ENCODE results near the gene YARS1. TPM values are rescaled to one million over a fixed set of nuclear protein-coding genes. Genes with fewer than 3 reads are reported as not detected.

The YARS1 gene
- total and polyA plus RNA-seq, 2 of the 4 experiments (the other 2 are of a cell fraction): 100 to 166 TPM

DNA sequence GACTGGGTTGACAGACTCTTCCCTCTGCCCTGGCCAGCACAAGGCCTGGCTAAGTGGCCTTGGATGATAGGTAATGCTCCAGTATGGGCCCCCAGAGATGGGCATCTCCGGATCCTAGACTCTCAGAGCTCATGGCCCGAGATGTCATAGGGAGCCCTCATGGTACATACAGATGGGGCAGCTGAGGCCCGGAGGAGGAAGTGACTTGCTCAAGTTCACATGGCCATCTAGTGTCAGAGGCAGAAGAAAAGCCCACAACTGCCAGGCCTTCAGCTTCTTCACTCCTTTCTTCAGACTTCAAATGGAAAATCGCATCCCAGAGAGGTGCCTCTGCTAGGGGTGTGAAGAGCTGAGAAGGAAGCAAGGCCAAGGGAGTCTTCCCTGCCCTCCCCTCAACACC lies 67.8 kb downstream of the YARS1 start:
- ATAC-seq (ENCODE audit: low read depth) (no peak), DNase-seq (no peak)
- no peak overlapping the region for H4K8ac ChIP-seq (ENCODE audit: low read depth in 2 of 2, low read length in 2 of 2)
- 88% methylated on average over 2 of the region's 4 CpGs; no CpG with 5 or more reads in 1 of the 2 experiments for WGBS, 2 experiments (ENCODE audit: extremely low coverage in 2 of 2, insufficient read length in 1 of 2)
- intact Hi-C loops (cut with micrococcal nuclease) (no loop called here), in situ Hi-C loops (cut with MboI; ENCODE audit: low sequenced_read_pairs) (no loop called here), dilution Hi-C loops (cut with HindIII; ENCODE audit: low sequenced_read_pairs, unreplicated experiment) (no loop called here)
- no peak overlapping the region for H2BK120ac ChIP-seq (ENCODE audit: low read depth, low read length)
- no peak overlapping the region for H2BK15ac ChIP-seq (ENCODE audit: low read depth, low read length)
- H4K20me1 ChIP-seq (ENCODE audit: insufficient read depth, low read length): peaks cover 2% of the 10 kb centered on the region; the same call in 1 of the 2 replicates
- no peak overlapping the region for H2BK20ac ChIP-seq (ENCODE audit: low read depth, low read length)
- BruUV-seq (replicated peaks): no TSS peak
- H3K9me1 ChIP-seq (ENCODE audit: insufficient read depth, low read length): peaks cover 2% of the 10 kb centered on the region
- H3K4me1 ChIP-seq (ENCODE audit: control insufficient read depth, insufficient read depth, low read length): peaks cover 4% of the 10 kb centered on the region
- CTCF ChIA-PET: no interaction called here
- H3K4me3 ChIP-seq (ENCODE audit: insufficient read depth, low read depth, low read length): no peak overlapping the region
- H3K56ac ChIP-seq (ENCODE audit: extremely low read depth, insufficient read depth, low read length): no peak overlapping the region
- POLR2A ChIA-PET (ENCODE audit: unreplicated experiment): no interaction called here
- no peak overlapping the region for H3K18ac ChIP-seq (ENCODE audit: low read depth, low read length)
- H3K9ac ChIP-seq (ENCODE audit: low read depth, low read length): no peak overlapping the region
- no peak overlapping the region for H2AFZ ChIP-seq (replicated peaks; ENCODE audit: low read length, poor library complexity)
- no peak overlapping the region for H3K4me2 ChIP-seq (ENCODE audit: low read depth, low read length)
- peaks cover 3% of the 10 kb centered on the region for H3K27me3 ChIP-seq (ENCODE audit: control insufficient read depth, insufficient read depth, low read length)
- H2AK5ac ChIP-seq (ENCODE audit: low read depth, low read length): no peak overlapping the region
- peak overlapping the region; percentile 28 for H2AK9ac ChIP-seq (replicated peaks; ENCODE audit: low read depth, low read length, poor library complexity)
- H3K4ac ChIP-seq (ENCODE audit: low read depth, low read length): no peak overlapping the region
- no peak overlapping the region for H3K27ac ChIP-seq (ENCODE audit: insufficient read depth, low read length)
- TF ChIP-seq SMC3 (IDR thresholded peaks at IDR 0.05; ENCODE audit: low read depth, low read length): no peak
- TF ChIP-seq MXI1 (IDR thresholded peaks at IDR 0.05; ENCODE audit: borderline replicate concordance, low read depth, low read length): no peak
- TF ChIP-seq CEBPB (IDR thresholded peaks at IDR 0.05; ENCODE audit: low read depth, low read length): no peak
- TF ChIP-seq RAD21 (IDR thresholded peaks at IDR 0.05; ENCODE audit: low read length): no peak
- no peak for TF ChIP-seq MAZ (IDR thresholded peaks at IDR 0.05; ENCODE audit: borderline replicate concordance, low read depth, low read length)
- TF ChIP-seq RFX5 (IDR thresholded peaks at IDR 0.05; ENCODE audit: low read depth, low read length): no peak
- TF ChIP-seq BHLHE40 (IDR thresholded peaks at IDR 0.05; ENCODE audit: low read depth, low read length): no peak
- TF ChIP-seq, protein P1, sequence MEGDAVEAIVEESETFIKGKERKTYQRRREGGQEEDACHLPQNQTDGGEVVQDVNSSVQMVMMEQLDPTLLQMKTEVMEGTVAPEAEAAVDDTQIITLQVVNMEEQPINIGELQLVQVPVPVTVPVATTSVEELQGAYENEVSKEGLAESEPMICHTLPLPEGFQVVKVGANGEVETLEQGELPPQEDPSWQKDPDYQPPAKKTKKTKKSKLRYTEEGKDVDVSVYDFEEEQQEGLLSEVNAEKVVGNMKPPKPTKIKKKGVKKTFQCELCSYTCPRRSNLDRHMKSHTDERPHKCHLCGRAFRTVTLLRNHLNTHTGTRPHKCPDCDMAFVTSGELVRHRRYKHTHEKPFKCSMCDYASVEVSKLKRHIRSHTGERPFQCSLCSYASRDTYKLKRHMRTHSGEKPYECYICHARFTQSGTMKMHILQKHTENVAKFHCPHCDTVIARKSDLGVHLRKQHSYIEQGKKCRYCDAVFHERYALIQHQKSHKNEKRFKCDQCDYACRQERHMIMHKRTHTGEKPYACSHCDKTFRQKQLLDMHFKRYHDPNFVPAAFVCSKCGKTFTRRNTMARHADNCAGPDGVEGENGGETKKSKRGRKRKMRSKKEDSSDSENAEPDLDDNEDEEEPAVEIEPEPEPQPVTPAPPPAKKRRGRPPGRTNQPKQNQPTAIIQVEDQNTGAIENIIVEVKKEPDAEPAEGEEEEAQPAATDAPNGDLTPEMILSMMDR (conservative IDR thresholded peaks at IDR 0.05; ENCODE audit: low read depth, low read length): no peak
- TF ChIP-seq MAFK (IDR thresholded peaks at IDR 0.05; ENCODE audit: low read depth, low read length): no peak
- TF ChIP-seq CHD1 (IDR thresholded peaks at IDR 0.05; ENCODE audit: low read depth, low read length): no peak
- TF ChIP-seq, protein P2, sequence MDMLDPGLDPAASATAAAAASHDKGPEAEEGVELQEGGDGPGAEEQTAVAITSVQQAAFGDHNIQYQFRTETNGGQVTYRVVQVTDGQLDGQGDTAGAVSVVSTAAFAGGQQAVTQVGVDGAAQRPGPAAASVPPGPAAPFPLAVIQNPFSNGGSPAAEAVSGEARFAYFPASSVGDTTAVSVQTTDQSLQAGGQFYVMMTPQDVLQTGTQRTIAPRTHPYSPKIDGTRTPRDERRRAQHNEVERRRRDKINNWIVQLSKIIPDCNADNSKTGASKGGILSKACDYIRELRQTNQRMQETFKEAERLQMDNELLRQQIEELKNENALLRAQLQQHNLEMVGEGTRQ (IDR thresholded peaks at IDR 0.05; ENCODE audit: low read depth, low read length): no peak
- no peak for TF ChIP-seq NFE2L2 (IDR thresholded peaks at IDR 0.05; ENCODE audit: low read depth, low read length)
- TF ChIP-seq FOS (IDR thresholded peaks at IDR 0.05; ENCODE audit: low read depth, low read length): no peak
- TF ChIP-seq, protein P3, sequence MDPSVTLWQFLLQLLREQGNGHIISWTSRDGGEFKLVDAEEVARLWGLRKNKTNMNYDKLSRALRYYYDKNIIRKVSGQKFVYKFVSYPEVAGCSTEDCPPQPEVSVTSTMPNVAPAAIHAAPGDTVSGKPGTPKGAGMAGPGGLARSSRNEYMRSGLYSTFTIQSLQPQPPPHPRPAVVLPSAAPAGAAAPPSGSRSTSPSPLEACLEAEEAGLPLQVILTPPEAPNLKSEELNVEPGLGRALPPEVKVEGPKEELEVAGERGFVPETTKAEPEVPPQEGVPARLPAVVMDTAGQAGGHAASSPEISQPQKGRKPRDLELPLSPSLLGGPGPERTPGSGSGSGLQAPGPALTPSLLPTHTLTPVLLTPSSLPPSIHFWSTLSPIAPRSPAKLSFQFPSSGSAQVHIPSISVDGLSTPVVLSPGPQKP (IDR thresholded peaks at IDR 0.05; ENCODE audit: borderline replicate concordance, low read depth, low read length): no peak
- no peak for TF ChIP-seq RCOR1 (IDR thresholded peaks at IDR 0.05; ENCODE audit: insufficient replicate concordance, low read length)
- no peak for TF ChIP-seq POLR2A (IDR thresholded peaks at IDR 0.05; ENCODE audit: low read depth, low read length)
- peaks cover 0 to 8% of the 10 kb centered on the region in 2 experiments; a peak in 2 of 4 replicates for H3K79me1 ChIP-seq (ENCODE audit: low read depth in 1 of 2, low read length in 2 of 2)
- H4K5ac ChIP-seq (ENCODE audit: low read depth, low read length): no peak overlapping the region
- no peak overlapping the region for H2BK5ac ChIP-seq (ENCODE audit: low read depth, low read length, poor library complexity, severe bottlenecking)
- no peak overlapping the region for H3K23ac ChIP-seq (ENCODE audit: low read depth, low read length)
- H4K91ac ChIP-seq (ENCODE audit: insufficient read depth, low read depth, low read length): no peak overlapping the region
- no peaks in the 10 kb centered on the region for H3K9me3 ChIP-seq (ENCODE audit: control insufficient read depth, insufficient read depth, low read length)
- H3K14ac ChIP-seq (replicated peaks; ENCODE audit: low read depth, low read length): no peak overlapping the region
- no peaks in the 10 kb centered on the region for H3K36me3 ChIP-seq (ENCODE audit: control insufficient read depth, insufficient read depth, low read length)
